Smooth muscle cell (in vitro differentiated cells): ENCODE measurements around the gene PARP8. TPM values are rescaled to one million over a fixed set of nuclear protein-coding genes. Genes with fewer than 3 reads are reported as not detected.

ENCODE experiments used
- DNase-seq: peaks from one replicate; lab custom pipeline; 2025; ENCODE audit not compliant: unreplicated experiment; lab: John Stamatoyannopoulos, UW
- H2AFZ ChIP-seq: fragments of 200-600 bp; sonication (generic); 2 replicates; pipeline ENCODE4 v1.6.0; 2016; ENCODE audit warnings: antibody characterized with exemption, low read depth, mild to moderate bottlenecking
- H3F3A ChIP-seq: fragments of 200-600 bp; sonication (generic); 2 replicates; pipeline ENCODE4 v1.6.0; 2017; ENCODE audit warnings: antibody characterized with exemption, low read depth
- H3K27ac ChIP-seq: fragments of 200-600 bp; sonication (generic); 2 replicates; pipeline ENCODE4 v1.5.1; 2016; ENCODE audit warnings: low read depth, mild to moderate bottlenecking
- H3K27me3 ChIP-seq: fragments of 200-600 bp; sonication (generic); 2 replicates; pipeline ENCODE4 v1.6.1; 2016; ENCODE audit warnings: low read depth, mild to moderate bottlenecking
- H3K36me3 ChIP-seq: fragments of 200-600 bp; sonication (generic); 2 replicates; pipeline ENCODE4 v1.5.1; 2016; ENCODE audit warnings: low read depth
- H3K4me1 ChIP-seq: fragments of 200-600 bp; sonication (generic); 2 replicates; pipeline ENCODE4 v1.5.1; 2016; ENCODE audit warnings: low read depth
- H3K4me2 ChIP-seq: fragments of 200-600 bp; sonication (generic); 2 replicates; pipeline ENCODE4 v1.6.0; 2016; ENCODE audit warnings: mild to moderate bottlenecking
- H3K4me3 ChIP-seq: fragments of 200-600 bp; sonication (generic); 2 replicates; pipeline ENCODE4 v1.5.1; 2016; ENCODE audit warnings: mild to moderate bottlenecking
- H3K79me2 ChIP-seq: fragments of 200-600 bp; sonication (generic); 2 replicates; pipeline ENCODE4 v1.6.0; 2016; ENCODE audit warnings: low read depth, mild to moderate bottlenecking
- H3K9ac ChIP-seq: fragments of 200-600 bp; sonication (generic); 2 replicates; pipeline ENCODE4 v1.6.0; 2016; ENCODE audit warnings: low read depth
- H3K9me3 ChIP-seq: fragments of 200-600 bp; sonication (generic); replicated peaks from 2 replicates; pipeline ENCODE4 v1.5.1; 2016; ENCODE audit warnings: low read depth
- H4K20me1 ChIP-seq: fragments of 200-600 bp; sonication (generic); 2 replicates; pipeline ENCODE4 v1.6.0; 2016; ENCODE audit warnings: low read depth
- CTCF ChIP-seq: fragments of 200-600 bp; sonication (generic); IDR thresholded peaks from 2 replicates; pipeline ENCODE4 v1.5.1; 2017; ENCODE audit warnings: borderline replicate concordance, mild to moderate bottlenecking, antibody characterized with exemption; ENCODE audit not compliant: insufficient read depth, poor library complexity, severe bottlenecking
- WGBS: methylation state at CpG from one replicate; pipeline ENCODE4 v1.1.7; 2016; ENCODE audit warnings: low lambda C conversion rate; 5-methylcytosine and 5-hydroxymethylcytosine counted together
- polyA plus RNA-seq: library from polyadenylated mRNA; unstranded; fragments of >200 nt; fragmentation: Nextera tagmentation; extraction: Ambion mirVana; gene quantifications from 2 replicates; pipeline ENCODE4 v1.2.1, GENCODE V29; 2016
- total RNA-seq: library from RNA; depleted of rRNA; stranded (reverse); fragments of >200 nt; gene quantifications from 2 replicates; pipeline ENCODE4 v1.2.3, GENCODE V29; 2014

PARP8 gene
- total and polyA plus RNA-seq, 2 experiments from 2014 or later, result 13.6 to 36.2 TPM

- Histone ChIP-seq H3K4me2 (no peak overlapping the region), H3K4me1 (no peaks in the 10 kb centered on the region), H2AFZ (no peak overlapping the region), H3F3A (no peaks in the 10 kb centered on the region), H3K36me3 (no peaks in the 10 kb centered on the region), H3K79me2 (no peaks in the 10 kb centered on the region), H3K9me3 (no peaks in the 10 kb centered on the region), H3K4me3 (no peak overlapping the region), H3K27ac (no peak overlapping the region), H3K27me3 (no peaks in the 10 kb centered on the region), H3K9ac (no peak overlapping the region), H4K20me1 (no peaks in the 10 kb centered on the region)
- WGBS, result 88% methylated on average over 2 of the region's 2 CpGs
- DNase-seq, result no peak
- no peak for TF ChIP-seq CTCF
Measured at GRCh38 chr5:50878470-50878869, 212.0 kb downstream of the PARP8 start.

GRCh38 chr5:50881407-50881806, 215.0 kb downstream of the PARP8 start:
- WGBS, result 54% methylated on average over 3 of the region's 3 CpGs
- Histone ChIP-seq H4K20me1 (no peaks in the 10 kb centered on the region), H3K4me1 (no peaks in the 10 kb centered on the region), H3K9me3 (no peaks in the 10 kb centered on the region), H2AFZ (no peak overlapping the region), H3K4me2 (no peak overlapping the region), H3K9ac (no peak overlapping the region), H3F3A (no peaks in the 10 kb centered on the region), H3K27me3 (no peaks in the 10 kb centered on the region), H3K4me3 (no peak overlapping the region), H3K27ac (no peak overlapping the region), H3K36me3 (no peaks in the 10 kb centered on the region), H3K79me2 (no peaks in the 10 kb centered on the region)
- no peak for DNase-seq
- TF ChIP-seq CTCF, result no peak

GRCh38 chr5:50886657-50887345, 220.4 kb downstream of the PARP8 start:
- no peaks in the 10 kb centered on the region for H3K4me1 ChIP-seq
- no peak for DNase-seq
- H3F3A ChIP-seq, result no peaks in the 10 kb centered on the region
- H3K27ac ChIP-seq, result no peak overlapping the region
- no peaks in the 10 kb centered on the region for H4K20me1 ChIP-seq
- H3K36me3 ChIP-seq, result no peaks in the 10 kb centered on the region
- 77% methylated on average over 2 of the region's 2 CpGs for WGBS
- H2AFZ ChIP-seq, result no peak overlapping the region
- no peaks in the 10 kb centered on the region for H3K79me2 ChIP-seq
- no peak for TF ChIP-seq CTCF
- H3K9me3 ChIP-seq, result no peaks in the 10 kb centered on the region
- no peak overlapping the region for H3K4me2 ChIP-seq
- no peak overlapping the region for H3K4me3 ChIP-seq
- H3K9ac ChIP-seq, result no peak overlapping the region
- H3K27me3 ChIP-seq, result no peaks in the 10 kb centered on the region
